A673 (cell line): Measurements from ENCODE around the gene RAVER2.

Experiments
- EZH2 ChIP-seq: fragments of 200-600 bp; sonication (generic); IDR thresholded peaks from 2 replicates; pipeline ENCODE4 v1.6.1; 2017; ENCODE audit warnings: borderline replicate concordance, low read depth, mild to moderate bottlenecking, mixed read lengths, antibody characterized with exemption, low read length; ENCODE audit not compliant: poor library complexity, severe bottlenecking
- TF ChIP-seq, protein P1 (sequence below): fragments of 300-800, 200-600 bp; sonication (generic); conservative IDR thresholded peaks from 2 replicates; pipeline ENCODE4 v1.5.1; 2017; ENCODE audit warnings: low read depth, mild to moderate bottlenecking, antibody characterized with exemption, low read length, moderate library complexity, mixed read lengths

DNA sequence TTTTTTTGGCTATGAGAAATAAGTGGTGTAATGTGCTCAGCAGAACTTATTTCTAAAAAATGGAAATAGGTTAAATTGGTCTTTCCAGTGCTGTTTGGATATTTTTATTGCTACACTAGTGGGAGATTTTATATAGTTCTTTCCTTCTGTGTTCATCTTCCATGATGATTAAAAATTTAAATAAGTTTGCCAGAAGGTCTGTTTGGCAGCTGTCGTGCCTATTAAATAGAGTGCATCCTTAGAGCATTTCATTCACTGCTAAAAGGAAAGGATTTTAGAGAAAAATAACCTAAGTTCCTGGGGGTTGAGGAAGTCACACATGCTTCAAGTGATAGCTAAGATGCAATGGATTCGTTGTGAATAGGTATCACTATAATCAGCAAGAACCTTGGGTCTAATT lies 29.7 kb upstream of the RAVER2 start:
- TF ChIP-seq, protein P1, sequence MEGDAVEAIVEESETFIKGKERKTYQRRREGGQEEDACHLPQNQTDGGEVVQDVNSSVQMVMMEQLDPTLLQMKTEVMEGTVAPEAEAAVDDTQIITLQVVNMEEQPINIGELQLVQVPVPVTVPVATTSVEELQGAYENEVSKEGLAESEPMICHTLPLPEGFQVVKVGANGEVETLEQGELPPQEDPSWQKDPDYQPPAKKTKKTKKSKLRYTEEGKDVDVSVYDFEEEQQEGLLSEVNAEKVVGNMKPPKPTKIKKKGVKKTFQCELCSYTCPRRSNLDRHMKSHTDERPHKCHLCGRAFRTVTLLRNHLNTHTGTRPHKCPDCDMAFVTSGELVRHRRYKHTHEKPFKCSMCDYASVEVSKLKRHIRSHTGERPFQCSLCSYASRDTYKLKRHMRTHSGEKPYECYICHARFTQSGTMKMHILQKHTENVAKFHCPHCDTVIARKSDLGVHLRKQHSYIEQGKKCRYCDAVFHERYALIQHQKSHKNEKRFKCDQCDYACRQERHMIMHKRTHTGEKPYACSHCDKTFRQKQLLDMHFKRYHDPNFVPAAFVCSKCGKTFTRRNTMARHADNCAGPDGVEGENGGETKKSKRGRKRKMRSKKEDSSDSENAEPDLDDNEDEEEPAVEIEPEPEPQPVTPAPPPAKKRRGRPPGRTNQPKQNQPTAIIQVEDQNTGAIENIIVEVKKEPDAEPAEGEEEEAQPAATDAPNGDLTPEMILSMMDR, result no peak
- no peak for TF ChIP-seq EZH2
